OCI-LY7 (cell line): ENCODE data around the gene GNAL.

ENCODE experiments used
- EZH2phosphoT487 ChIP-seq: fragments of 200-600 bp; sonication (generic); IDR thresholded peaks from 2 replicates; pipeline ENCODE4 v1.6.1; 2018; ENCODE audit warnings: low read depth, borderline replicate concordance, mild to moderate bottlenecking, mixed run types, antibody characterized with exemption, low read length, moderate library complexity, mixed read lengths
- TF ChIP-seq, protein P1 (sequence below): fragments of 200-600 bp; sonication (generic); conservative IDR thresholded peaks from 2 replicates; pipeline ENCODE4 v1.5.1; 2014; ENCODE audit warnings: mild to moderate bottlenecking, antibody characterized with exemption, low read length, moderate library complexity, mixed read lengths

DNA sequence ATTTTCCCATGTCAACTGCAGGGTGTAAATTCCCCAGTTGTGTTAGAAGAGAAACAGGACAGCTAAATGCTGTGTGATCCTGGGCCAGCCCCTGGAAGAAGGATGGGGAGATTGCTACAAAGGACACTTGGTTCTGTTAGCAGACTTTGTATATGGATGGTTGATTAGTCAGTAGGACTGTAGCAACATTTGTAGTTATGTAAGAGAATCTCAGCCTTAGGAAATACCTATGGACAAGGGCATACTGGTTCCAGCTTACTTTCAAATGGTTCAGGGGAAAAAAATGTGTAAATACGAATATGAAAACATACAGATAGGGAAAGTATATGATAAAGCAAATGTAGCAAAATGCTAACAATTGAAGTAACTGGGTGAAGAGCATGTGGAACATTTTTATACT is 47.6 kb downstream of the GNAL start:
- TF ChIP-seq, protein P1, sequence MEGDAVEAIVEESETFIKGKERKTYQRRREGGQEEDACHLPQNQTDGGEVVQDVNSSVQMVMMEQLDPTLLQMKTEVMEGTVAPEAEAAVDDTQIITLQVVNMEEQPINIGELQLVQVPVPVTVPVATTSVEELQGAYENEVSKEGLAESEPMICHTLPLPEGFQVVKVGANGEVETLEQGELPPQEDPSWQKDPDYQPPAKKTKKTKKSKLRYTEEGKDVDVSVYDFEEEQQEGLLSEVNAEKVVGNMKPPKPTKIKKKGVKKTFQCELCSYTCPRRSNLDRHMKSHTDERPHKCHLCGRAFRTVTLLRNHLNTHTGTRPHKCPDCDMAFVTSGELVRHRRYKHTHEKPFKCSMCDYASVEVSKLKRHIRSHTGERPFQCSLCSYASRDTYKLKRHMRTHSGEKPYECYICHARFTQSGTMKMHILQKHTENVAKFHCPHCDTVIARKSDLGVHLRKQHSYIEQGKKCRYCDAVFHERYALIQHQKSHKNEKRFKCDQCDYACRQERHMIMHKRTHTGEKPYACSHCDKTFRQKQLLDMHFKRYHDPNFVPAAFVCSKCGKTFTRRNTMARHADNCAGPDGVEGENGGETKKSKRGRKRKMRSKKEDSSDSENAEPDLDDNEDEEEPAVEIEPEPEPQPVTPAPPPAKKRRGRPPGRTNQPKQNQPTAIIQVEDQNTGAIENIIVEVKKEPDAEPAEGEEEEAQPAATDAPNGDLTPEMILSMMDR, result no peak
- TF ChIP-seq EZH2phosphoT487, result no peak
